ENCODE results near the gene DLX2. TPM values are rescaled to one million over a fixed set of nuclear protein-coding genes. Genes with fewer than 3 reads are reported as not detected.

DLX2 gene
- total RNA-seq, 1 donor from 2014 or later = not detected

DNA sequence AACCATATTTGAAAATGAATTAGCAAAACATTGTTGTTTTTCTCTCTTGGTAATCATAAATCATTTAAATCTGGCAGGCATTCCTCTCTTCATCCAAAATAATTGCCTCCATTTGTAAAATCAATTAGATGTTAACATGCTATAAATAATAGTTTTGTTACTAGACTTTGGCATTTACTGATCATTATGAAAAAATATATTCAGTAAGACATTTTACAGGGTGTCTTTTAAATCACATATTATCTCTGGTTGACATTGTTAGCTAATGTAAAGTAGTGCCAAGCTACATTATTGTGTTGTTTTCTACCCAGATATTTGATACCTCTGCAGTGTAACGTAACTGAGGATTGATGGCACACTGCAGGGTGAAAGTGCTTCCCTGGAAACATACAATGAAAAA, 49.2 kb downstream of the DLX2 start:
- H3K4me2 ChIP-seq = no peak overlapping the region
- peaks cover 6% of the 10 kb centered on the region for H3K4me1 ChIP-seq
- no peaks in the 10 kb centered on the region for H3K79me2 ChIP-seq (ENCODE audit: low read depth)
- no peaks in the 10 kb centered on the region for H3K9me3 ChIP-seq (ENCODE audit: low read depth)
- no peaks in the 10 kb centered on the region for H3K27me3 ChIP-seq
- H3K9ac ChIP-seq = no peak overlapping the region
- H3K27ac Mint-ChIP-seq = no peak overlapping the region
- no peaks in the 10 kb centered on the region for H3K9me3 Mint-ChIP-seq
- peaks cover 11% of the 10 kb centered on the region for H3K4me1 Mint-ChIP-seq
- no peak overlapping the region for H2AFZ ChIP-seq (replicated peaks)
- H3K36me3 ChIP-seq = no peaks in the 10 kb centered on the region
- no peak overlapping the region for H3K4me3 ChIP-seq
- H4K20me1 ChIP-seq (ENCODE audit: low read depth) = no peaks in the 10 kb centered on the region
- TF ChIP-seq, protein P1, sequence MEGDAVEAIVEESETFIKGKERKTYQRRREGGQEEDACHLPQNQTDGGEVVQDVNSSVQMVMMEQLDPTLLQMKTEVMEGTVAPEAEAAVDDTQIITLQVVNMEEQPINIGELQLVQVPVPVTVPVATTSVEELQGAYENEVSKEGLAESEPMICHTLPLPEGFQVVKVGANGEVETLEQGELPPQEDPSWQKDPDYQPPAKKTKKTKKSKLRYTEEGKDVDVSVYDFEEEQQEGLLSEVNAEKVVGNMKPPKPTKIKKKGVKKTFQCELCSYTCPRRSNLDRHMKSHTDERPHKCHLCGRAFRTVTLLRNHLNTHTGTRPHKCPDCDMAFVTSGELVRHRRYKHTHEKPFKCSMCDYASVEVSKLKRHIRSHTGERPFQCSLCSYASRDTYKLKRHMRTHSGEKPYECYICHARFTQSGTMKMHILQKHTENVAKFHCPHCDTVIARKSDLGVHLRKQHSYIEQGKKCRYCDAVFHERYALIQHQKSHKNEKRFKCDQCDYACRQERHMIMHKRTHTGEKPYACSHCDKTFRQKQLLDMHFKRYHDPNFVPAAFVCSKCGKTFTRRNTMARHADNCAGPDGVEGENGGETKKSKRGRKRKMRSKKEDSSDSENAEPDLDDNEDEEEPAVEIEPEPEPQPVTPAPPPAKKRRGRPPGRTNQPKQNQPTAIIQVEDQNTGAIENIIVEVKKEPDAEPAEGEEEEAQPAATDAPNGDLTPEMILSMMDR (IDR thresholded peaks at IDR 0.05) = no peak
- TF ChIP-seq EZH2 (IDR thresholded peaks at IDR 0.05) (no peak), EZH2phosphoT487 (IDR thresholded peaks at IDR 0.05) (no peak)
- H3K4me3 Mint-ChIP-seq = no peak overlapping the region
- no peak overlapping the region for H3K27ac ChIP-seq
- H3F3A ChIP-seq (ENCODE audit: low read depth) = no peaks in the 10 kb centered on the region
- no peaks in the 10 kb centered on the region for H3K36me3 Mint-ChIP-seq
- H3K27me3 Mint-ChIP-seq (ENCODE audit: insufficient read depth, low read depth) = no peaks in the 10 kb centered on the region
- DNase-seq (ENCODE audit: low spot score) = no peak

- H3K27ac ChIP-seq = no peak overlapping the region
- no peak overlapping the region for H3K27ac Mint-ChIP-seq
- H2AFZ ChIP-seq (replicated peaks) = no peak overlapping the region
Observed at GRCh38 chr2:172052000-172052983, 50.4 kb downstream of the DLX2 start.

GRCh38 chr2:172050479-172051125, 52.1 kb downstream of the DLX2 start:
- Histone ChIP-seq H3K79me2 (ENCODE audit: low read depth) (no peaks in the 10 kb centered on the region), H3K36me3 (no peaks in the 10 kb centered on the region), H3K27me3 (no peaks in the 10 kb centered on the region), H3K4me2 (no peak overlapping the region), H3K4me3 (no peak overlapping the region), H4K20me1 (ENCODE audit: low read depth) (no peaks in the 10 kb centered on the region), H3K9me3 (ENCODE audit: low read depth) (no peaks in the 10 kb centered on the region), H3F3A (ENCODE audit: low read depth) (peaks cover 4% of the 10 kb centered on the region), H3K27ac (no peak overlapping the region), H3K4me1 (peaks cover 6% of the 10 kb centered on the region), H3K9ac (no peak overlapping the region), H2AFZ (replicated peaks) (no peak overlapping the region)
- Mint-ChIP-seq H3K27me3 (ENCODE audit: insufficient read depth, low read depth) (no peaks in the 10 kb centered on the region), H3K27ac (no peak overlapping the region), H3K36me3 (no peaks in the 10 kb centered on the region), H3K4me3 (no peak overlapping the region), H3K9me3 (no peaks in the 10 kb centered on the region), H3K4me1 (peaks cover 20% of the 10 kb centered on the region)
- DNase-seq (ENCODE audit: low spot score) = no peak
- TF ChIP-seq EZH2phosphoT487 (IDR thresholded peaks at IDR 0.05) (no peak), EZH2 (IDR thresholded peaks at IDR 0.05) (no peak)
- TF ChIP-seq, protein P1 (IDR thresholded peaks at IDR 0.05) = no peak

More at GRCh38 chr2:172052000-172052983, 50.4 kb downstream of the DLX2 start:
- H3K36me3 ChIP-seq = no peaks in the 10 kb centered on the region
- Mint-ChIP-seq H3K9me3 (no peaks in the 10 kb centered on the region), H3K4me3 (no peak overlapping the region), H3K36me3 (no peaks in the 10 kb centered on the region), H3K4me1 (peaks cover 16% of the 10 kb centered on the region), H3K27me3 (ENCODE audit: insufficient read depth, low read depth) (no peaks in the 10 kb centered on the region)
- H3K79me2 ChIP-seq (ENCODE audit: low read depth) = no peaks in the 10 kb centered on the region
- peaks cover 4% of the 10 kb centered on the region for H3F3A ChIP-seq (ENCODE audit: low read depth)
- H3K27me3 ChIP-seq = no peaks in the 10 kb centered on the region
- H4K20me1 ChIP-seq (ENCODE audit: low read depth) = no peaks in the 10 kb centered on the region
- no peak for DNase-seq (ENCODE audit: low spot score)
- no peaks in the 10 kb centered on the region for H3K9me3 ChIP-seq (ENCODE audit: low read depth)
- H3K4me1 ChIP-seq = peaks cover 6% of the 10 kb centered on the region
- H3K9ac ChIP-seq = no peak overlapping the region
- no peak overlapping the region for H3K4me2 ChIP-seq
- H3K4me3 ChIP-seq = no peak overlapping the region
- TF ChIP-seq EZH2 (IDR thresholded peaks at IDR 0.05) (no peak), EZH2phosphoT487 (IDR thresholded peaks at IDR 0.05) (no peak)
- TF ChIP-seq, protein P1 (IDR thresholded peaks at IDR 0.05) = no peak
